ENCODE results near the gene RPSA.

GRCh38 chr3:39426312-39426711 lies 19.8 kb downstream of the RPSA start:
- TF ChIP-seq CTCF (conservative IDR thresholded peaks at IDR 0.05; ENCODE audit: low read depth in 2 of 2) (no peak), POLR2AphosphoS5 (IDR thresholded peaks at IDR 0.05; ENCODE audit: low read depth) (no peak), EZH2 (IDR thresholded peaks at IDR 0.05; ENCODE audit: low read depth, unreplicated experiment) (no peak), REST (IDR thresholded peaks at IDR 0.05; ENCODE audit: unreplicated experiment) (no peak), EZH2phosphoT487 (IDR thresholded peaks at IDR 0.05; ENCODE audit: unreplicated experiment) (no peak), ZNF114 (CRISPR knock-in tag; IDR thresholded peaks at IDR 0.05) (no peak), JUNB (IDR thresholded peaks at IDR 0.05; ENCODE audit: unreplicated experiment) (no peak), CREB1 (CRISPR knock-in tag; IDR thresholded peaks at IDR 0.05; ENCODE audit: low read depth) (no peak), NANOG (IDR thresholded peaks at IDR 0.05; ENCODE audit: borderline replicate concordance) (no peak), ZNF462 (CRISPR knock-in tag; IDR thresholded peaks at IDR 0.05) (no peak), STAT1 (IDR thresholded peaks at IDR 0.05; ENCODE audit: unreplicated experiment) (no peak), ETS1 (IDR thresholded peaks at IDR 0.05) (no peak), ZNF331 (CRISPR knock-in tag; IDR thresholded peaks at IDR 0.05; ENCODE audit: low read depth) (no peak)
